HG03045 (cell line): ENCODE measurements around the gene POLR1F.
A peak's percentile ranks its signal among the peaks of the same experiment; 100 is the strongest.

ENCODE experiments used
- ATAC-seq: cut with Tn5 transposase; IDR thresholded peaks from one replicate; pipeline ENCODE4 v1.9.1; 2021; ENCODE audit warnings: mild to moderate bottlenecking, moderate library complexity; ENCODE audit not compliant: unreplicated experiment

POLR1F gene

GRCh38 chr7:19677180-19677579 is 31.7 kb downstream of the POLR1F start:
- no peak for ATAC-seq

- no peak for ATAC-seq
Measured at GRCh38 chr7:19675816-19676215, 33.0 kb downstream of the POLR1F start.

DNA sequence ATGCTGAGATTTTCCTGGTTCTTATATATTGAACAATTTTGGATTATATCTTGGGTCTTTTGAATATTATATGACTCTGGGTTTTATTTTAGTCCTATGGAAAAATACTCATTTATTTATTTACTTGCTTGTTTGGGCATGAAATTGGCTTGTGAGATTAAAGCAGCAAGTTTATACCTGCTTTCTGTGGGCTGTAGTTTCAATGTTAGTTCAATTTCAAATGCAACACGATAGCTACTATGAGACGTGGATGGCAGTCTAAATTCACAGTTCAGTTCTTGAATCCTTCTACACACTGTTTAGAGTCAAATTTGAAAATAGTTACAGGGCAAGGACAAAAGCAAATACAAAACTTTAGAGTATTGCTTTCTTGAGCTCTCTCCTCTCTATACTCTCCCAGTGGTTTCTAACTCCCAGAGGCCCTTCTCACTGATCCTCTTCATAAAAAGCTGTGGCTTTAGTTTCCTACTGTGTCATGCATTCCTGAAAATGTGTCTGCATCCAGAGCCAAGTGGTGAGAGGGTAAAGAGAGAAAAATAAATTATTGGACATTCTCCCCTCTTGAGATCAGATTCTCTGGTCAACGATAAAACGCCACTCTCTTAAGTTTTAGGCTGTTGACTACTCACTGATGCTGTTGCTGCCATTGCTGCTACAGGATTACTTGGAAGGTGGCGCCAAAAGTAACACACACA is 34.4 kb downstream of the POLR1F start:
- no peak for ATAC-seq

- no peak for ATAC-seq
Measured at GRCh38 chr7:19670806-19671205, 38.0 kb downstream of the POLR1F start.

- no peak for ATAC-seq
Measured at GRCh38 chr7:19665399-19666008, 43.3 kb downstream of the POLR1F start.

- ATAC-seq, result peak; percentile 92
Measured at GRCh38 chr7:19663816-19664462, 44.9 kb downstream of the POLR1F start.

GRCh38 chr7:19648791-19649190 is 60.0 kb downstream of the POLR1F start:
- ATAC-seq, result no peak
